KOPT-K1 (cell line): ENCODE results near the gene ACO2.
"Not testable (repeated sequence)": the region's sequence is repeated elsewhere in the genome, so short reads cannot be mapped to it uniquely, and the experiment has no call there.

Source experiments
- H3K27ac ChIP-seq: fragments of 200-600 bp; sonication (generic); 2 replicates; pipeline ENCODE4 v1.5.1; 2016; ENCODE audit warnings: antibody characterized with exemption, mild to moderate bottlenecking, low read depth, low read length; ENCODE audit not compliant: poor library complexity, severe bottlenecking
- H3K36me3 ChIP-seq: fragments of 200-600 bp; sonication (generic); 2 replicates; pipeline ENCODE4 v1.5.1; 2017; ENCODE audit warnings: antibody characterized with exemption, mild to moderate bottlenecking, low read length, moderate library complexity; ENCODE audit not compliant: insufficient read depth
- H3K9me3 ChIP-seq: fragments of 200-600 bp; sonication (generic); 2 replicates; pipeline ENCODE4 v1.5.1; 2017; ENCODE audit warnings: antibody characterized with exemption, low read length, mild to moderate bottlenecking; ENCODE audit not compliant: insufficient read depth, poor library complexity, severe bottlenecking

Gene ACO2

GRCh38 chr22:41571786-41572185, 102.9 kb downstream of the ACO2 start:
- H3K9me3 ChIP-seq, result no peaks in the 10 kb centered on the region
- no peak overlapping the region for H3K27ac ChIP-seq

DNA sequence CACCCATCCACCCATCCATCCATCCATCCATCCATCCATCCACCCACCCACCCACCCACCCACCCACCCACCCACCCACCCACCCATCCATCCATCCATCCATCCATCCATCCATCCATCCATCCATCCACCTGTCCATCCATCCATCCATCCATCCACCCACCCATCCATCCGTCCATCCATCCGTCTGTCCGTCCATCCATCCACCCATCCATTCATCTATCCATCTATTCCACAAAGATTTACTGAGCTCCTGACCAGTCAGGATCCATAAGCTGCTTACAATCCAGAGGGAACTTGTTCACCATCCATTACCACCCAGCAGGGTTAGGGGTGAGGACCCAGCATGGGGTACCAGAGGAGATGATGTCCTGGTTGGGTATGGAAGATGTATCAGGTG, 103.4 kb downstream of the ACO2 start:
- H3K36me3 ChIP-seq, result peaks cover 14% of the 10 kb centered on the region; the same call in 1 of the 2 replicates
- not testable (repeated sequence) for H3K27ac ChIP-seq

More at GRCh38 chr22:41571786-41572185, 102.9 kb downstream of the ACO2 start:
- peaks cover 8% of the 10 kb centered on the region; the same call in 1 of the 2 replicates for H3K36me3 ChIP-seq

DNA sequence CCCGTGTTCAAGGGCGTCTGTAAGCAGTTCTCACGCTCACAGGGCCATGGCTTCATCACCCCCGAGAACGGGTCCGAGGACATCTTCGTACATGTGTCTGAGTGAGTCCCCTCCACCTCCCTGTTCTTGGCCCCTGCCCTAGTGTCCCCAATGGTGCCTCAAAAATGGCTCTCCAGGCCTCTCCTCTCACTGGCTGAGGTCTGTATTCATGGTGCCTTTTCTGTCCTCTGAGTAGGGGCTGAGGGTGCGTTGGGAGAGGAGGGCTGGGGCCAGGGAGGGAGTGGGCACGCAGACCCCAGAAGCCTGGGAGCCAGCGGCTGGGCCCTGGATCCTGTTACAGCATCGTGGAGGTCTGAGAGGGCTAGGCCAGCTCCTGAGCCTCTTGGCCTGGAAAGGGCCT, 104.8 kb downstream of the ACO2 start:
- H3K36me3 ChIP-seq, result peaks cover 26% of the 10 kb centered on the region; the same call in 1 of the 2 replicates
- H3K27ac ChIP-seq, result no peak overlapping the region
- no peaks in the 10 kb centered on the region for H3K9me3 ChIP-seq

More for the DNA sequence above, 103.4 kb downstream of the ACO2 start:
- H3K9me3 ChIP-seq, result not testable (repeated sequence)

DNA sequence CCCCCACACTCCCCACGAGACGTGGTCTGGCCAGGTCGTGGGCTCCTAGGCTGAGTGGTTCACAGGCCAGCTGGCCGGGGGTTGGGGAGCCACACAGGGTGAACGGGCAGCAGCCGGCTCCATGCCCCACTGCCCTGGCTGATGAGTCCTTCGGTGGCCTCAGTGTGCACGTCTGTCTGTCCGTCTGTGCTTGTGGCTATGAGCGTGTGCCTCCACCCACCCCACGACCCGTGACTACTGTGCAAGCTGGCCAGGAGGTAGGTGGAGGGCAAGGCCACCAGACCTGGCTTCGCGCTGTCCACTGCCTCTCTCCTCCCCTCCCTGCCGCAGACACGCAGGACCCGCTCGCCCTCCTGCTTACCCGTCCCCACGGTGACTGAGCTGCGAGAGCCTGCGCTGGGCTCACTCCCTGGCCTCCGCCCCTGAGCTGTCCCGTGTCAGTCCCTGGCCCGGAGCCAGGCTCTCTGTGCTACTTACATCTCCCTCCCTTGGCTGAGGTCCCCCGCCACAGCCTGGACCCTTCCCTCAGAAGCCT, 106.0 kb downstream of the ACO2 start:
- peaks cover 38% of the 10 kb centered on the region for H3K36me3 ChIP-seq
- H3K9me3 ChIP-seq, result no peaks in the 10 kb centered on the region
- H3K27ac ChIP-seq, result no peak overlapping the region

GRCh38 chr22:41575533-41575932, 106.6 kb downstream of the ACO2 start:
- H3K9me3 ChIP-seq, result no peaks in the 10 kb centered on the region
- H3K27ac ChIP-seq, result no peak overlapping the region
- H3K36me3 ChIP-seq, result peaks cover 44% of the 10 kb centered on the region

DNA sequence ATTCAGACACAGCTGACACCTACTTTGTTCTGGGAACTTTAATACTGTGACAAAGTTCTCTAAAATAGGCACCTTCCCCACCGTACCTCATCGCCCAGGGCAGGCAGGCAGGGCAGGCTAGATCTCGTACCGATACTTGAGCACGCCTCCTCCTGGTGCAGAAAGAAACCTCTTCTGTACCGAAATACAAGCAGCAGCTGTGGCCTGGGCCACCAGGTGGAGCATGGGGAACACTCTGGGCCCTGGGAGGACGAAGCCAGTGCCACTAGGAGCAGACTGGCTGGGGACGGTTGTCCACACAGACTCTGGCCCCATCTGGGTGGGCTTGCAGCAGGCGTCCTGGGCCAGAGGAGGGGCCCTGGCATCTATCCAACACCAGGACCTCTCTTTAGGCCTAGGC, 108.0 kb downstream of the ACO2 start:
- H3K27ac ChIP-seq, result no peak overlapping the region

GRCh38 chr22:41578114-41578513, 109.2 kb downstream of the ACO2 start:
- H3K36me3 ChIP-seq, result peaks cover 56% of the 10 kb centered on the region
- H3K27ac ChIP-seq, result no peak overlapping the region
- H3K9me3 ChIP-seq, result no peaks in the 10 kb centered on the region

More for the DNA sequence above, 108.0 kb downstream of the ACO2 start:
- Histone ChIP-seq H3K9me3 (no peaks in the 10 kb centered on the region), H3K36me3 (peaks cover 45% of the 10 kb centered on the region)
